Smooth muscle cell of the brain vasculature (primary cell): ENCODE data around the gene BLID.

Experiments
- DNase-seq: peaks from one replicate; pipeline ENCODE4 v3.0.0-alpha.2; 2012; ENCODE audit warnings: low read depth, low spot score

The BLID gene

GRCh38 chr11:122140500-122140899, 24.5 kb upstream of the BLID start:
- no peak for DNase-seq

- no peak for DNase-seq
Observed at GRCh38 chr11:122139595-122139866, 23.5 kb upstream of the BLID start.

DNA sequence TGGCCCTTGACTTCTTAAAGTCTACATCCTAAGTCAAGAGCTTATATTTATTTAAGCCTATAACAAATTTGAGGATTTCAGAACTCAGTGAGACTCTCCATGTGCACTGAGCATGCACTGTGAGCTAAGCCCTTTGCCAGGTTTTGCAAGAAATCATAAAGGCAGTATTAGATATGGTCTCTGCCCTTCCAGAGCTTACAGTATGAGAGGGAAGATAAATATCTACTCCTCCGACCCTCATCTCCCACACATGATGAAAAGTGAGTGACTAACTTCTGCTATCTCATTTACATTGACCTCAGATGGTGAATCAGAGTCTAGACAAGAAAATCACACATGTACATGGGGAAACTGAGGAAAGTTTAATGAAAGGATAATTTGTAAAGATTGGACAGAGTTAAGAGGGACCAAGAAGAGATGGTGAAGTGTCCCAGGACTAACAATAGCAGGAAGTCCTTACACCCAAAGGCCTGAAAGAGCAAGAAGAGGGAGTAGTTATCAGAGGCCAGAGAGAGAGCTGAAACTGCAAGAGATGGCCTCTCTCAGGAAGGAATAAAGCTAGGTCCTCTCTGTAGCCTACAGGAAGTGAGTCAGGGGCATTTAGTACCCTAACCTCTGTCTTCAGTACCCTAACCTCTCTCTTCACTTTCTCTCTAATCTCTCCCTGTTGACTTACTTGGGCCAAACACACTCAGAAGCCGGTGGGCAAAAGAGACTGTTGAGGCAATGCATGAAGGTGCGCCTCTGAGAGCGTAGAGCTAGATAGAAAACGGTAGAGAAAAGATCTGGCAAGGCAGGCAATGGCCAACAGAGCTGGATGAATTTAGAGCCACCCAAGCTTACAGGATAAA, 23.0 kb upstream of the BLID start:
- no peak for DNase-seq

DNA sequence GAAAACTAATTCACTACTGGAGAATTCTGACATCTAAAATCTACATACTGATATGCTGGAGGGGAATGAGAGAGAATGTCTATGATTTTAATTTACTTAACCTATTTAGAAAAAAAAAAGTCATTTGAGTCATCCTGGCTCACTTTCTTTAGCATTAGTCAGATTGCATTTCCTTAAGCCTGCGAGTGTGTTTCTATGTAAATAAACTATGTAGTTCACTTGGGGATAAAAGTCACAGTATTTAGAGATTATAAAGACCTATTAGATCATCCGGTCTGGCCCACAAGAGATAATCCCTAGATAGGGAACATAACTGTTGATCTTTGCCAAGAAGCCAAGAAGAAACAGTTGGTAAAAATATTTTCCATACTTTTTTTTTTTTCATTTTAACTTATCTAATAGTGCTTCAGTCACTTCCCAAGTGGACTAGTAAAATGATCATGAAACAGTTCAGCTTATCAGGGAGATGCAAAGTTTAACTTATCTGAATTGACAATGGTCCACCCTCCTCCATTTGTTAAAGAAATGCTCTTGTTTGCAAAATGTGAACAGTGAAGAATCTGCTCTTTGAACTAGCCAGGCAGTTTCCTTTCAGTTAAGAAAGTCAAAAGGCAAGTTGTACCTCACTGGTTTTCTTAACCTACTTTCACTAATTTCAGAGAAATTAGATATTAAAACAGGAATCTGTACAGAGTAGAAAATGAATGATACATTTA, 21.2 kb upstream of the BLID start:
- no peak for DNase-seq

- no peak for DNase-seq
Observed at GRCh38 chr11:122131126-122131525, 15.1 kb upstream of the BLID start.

DNA sequence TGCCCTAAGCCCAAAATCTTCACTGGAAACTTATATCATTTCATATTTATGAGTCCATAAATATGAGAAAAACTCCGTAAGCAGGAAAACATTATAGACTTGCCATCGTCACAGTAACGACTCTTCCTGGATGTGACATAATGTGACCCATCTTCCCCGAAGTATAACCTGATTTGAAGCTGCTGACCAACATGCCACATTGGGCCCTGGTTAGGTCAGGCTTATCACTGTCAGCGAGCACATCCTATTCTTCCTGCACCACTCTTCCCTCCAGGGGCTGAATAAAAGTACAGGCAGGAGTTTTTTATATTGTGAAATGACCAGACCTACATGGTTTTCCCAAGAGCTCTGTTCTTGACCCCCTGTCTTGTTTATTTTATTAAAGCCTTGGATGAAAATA, 12.1 kb upstream of the BLID start:
- no peak for DNase-seq

DNA sequence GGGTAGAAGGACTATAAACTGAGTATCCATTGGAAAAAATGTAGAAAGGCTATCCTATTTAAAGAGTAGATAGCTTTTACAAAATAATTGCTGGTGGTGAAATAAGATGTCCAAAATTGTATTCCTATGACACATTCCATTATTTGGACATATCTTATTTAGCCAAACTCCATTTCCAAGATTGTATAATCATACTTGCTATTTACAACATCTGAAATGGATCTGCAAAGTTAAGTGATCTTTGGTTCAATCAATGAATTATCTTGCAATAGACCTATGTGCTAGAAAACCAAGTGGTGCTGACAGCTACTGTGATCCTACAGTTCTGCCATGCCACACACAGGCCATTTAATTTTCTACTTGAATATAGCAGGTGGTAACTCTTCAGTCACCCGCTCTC, 11.0 kb upstream of the BLID start:
- no peak for DNase-seq

GRCh38 chr11:122126024-122126688, 10.1 kb upstream of the BLID start:
- DNase-seq, result no peak

- DNase-seq, result no peak
Observed at GRCh38 chr11:122123263-122123929, 7.4 kb upstream of the BLID start.

- no peak for DNase-seq
Observed at GRCh38 chr11:122122179-122122578, 6.2 kb upstream of the BLID start.

- no peak for DNase-seq
Observed at GRCh38 chr11:122120096-122120495, 4.1 kb upstream of the BLID start.

GRCh38 chr11:122116591-122116990, 576 bp upstream of the BLID start:
- no peak for DNase-seq

GRCh38 chr11:122114976-122115375, 1.0 kb downstream of the BLID start:
- DNase-seq, result no peak

DNA sequence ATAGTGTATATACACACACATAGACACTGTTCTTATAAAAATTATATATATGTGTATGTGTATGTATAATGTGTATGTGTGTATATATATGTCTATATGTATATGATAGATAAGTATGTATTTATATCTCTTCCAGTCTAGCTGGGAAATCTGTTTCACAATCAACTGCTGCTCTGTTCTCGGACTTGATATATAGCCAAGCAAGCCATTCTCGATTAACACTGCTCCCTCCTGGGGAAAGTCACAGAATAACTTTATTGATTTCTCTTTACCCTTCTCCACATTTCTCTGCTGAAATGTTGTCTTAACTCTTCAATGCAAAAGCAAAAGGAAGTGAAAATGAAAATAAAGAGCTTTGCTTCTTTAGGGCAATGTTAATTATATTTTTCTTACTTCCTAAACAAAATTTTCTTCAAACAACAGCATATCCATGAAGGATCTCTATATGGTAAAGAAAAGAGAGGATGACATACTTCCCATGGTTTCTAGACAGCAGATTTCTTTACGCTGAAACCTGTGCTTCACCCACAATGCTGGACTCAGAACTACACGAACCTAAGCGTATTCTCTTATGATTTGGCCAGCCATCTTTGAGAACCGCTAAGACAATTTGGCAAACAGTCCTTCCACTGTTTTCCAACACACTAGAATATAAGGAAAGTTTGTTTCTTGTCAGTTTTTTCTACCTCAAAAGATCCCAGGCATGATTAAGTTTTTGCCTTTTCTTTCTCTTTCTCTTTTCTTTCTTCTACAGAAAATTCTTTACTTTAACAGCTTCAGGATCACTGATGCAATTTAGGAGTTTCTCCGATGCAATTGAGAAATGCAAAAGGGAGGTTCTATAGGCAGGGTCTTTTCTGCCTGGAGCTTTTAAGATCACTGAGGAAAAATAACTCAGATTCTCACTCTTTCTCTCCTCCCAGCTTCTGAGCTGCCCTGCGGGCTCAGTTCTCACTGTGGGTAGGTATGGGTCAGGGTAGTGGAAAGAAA, 1.9 kb downstream of the BLID start:
- no peak for DNase-seq

- no peak for DNase-seq
Observed at GRCh38 chr11:122112470-122113365, 3.3 kb downstream of the BLID start.

DNA sequence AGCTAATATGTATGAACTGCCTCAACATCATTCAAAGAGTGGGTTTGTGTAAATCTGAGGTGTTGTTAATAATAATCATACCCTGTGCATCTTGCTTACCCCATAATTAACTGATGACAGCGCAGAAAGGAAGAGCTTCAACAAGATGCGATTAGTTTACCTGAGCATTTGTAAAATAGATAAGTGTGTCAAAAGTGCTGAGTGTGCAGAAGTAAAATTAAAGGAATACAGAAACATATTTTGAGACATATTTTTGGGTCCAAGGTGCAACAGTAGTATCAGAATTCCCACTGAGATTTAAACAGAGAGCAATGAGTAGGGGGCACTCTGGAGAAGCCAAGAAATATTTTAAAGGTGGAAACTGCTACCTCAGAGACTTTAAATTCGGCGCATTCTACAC, 6.1 kb downstream of the BLID start:
- no peak for DNase-seq

DNA sequence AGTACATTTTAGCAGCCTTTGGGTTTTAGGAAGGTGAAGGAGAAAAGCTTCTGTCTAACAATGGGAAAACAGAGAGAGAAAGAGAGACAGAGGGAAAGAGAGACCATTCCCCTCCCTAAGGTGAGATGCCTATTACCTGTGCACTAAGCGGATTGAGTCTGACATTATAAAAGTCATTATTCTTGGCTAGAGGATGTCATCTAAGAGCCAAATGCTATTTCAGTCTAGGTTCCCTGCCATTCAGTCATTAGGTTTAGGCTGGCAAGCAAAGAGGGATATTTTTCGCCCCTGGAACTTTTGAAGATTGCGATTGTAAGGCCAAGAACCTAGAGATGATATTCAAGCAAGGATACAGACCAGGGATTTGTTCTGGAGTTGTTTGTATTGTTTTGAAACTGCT, 7.2 kb downstream of the BLID start:
- DNase-seq, result no peak

GRCh38 chr11:122108192-122108799, 7.7 kb downstream of the BLID start:
- DNase-seq, result no peak

DNA sequence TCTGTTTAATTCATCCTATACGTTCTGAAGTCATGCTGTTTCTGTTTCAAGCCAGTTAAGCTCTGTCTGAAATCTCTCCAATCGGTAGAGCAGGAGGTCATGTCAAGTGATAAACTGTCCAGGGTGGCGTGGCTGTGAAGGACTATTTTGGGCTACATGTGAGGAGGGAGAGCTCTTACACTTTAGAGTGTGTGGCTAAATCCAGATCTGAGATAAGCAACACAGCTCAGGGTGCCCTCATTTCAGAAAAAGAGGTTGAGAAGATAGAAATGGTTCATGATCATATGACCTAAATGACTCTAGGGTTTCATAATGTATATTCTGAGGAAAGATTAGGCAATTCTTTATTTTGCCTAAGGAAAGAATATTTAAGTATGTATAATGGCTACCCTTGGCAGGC, 8.4 kb downstream of the BLID start:
- DNase-seq, result no peak

GRCh38 chr11:122107045-122107444, 9.0 kb downstream of the BLID start:
- DNase-seq, result no peak
